ENCODE data around the gene DDX24.

DDX24 gene

DNA sequence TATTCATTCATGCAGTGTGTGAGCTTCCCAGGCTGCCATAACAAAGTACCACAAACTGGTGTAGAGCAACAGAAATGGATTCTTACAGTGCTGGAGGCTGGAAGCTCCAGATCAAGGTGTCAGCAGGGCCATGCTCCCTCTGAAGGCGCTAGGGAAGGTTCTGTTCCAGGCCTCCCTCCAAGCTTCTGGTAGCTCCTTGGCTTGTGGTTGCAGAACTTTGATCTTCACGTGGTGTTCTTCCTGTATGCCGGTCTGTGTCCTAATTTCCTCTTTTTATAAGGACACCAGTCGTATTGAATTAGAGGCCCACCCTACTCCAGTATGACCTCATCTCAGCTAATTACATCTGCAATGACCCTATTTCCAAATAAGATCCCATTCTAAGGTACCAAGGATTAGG lies 51.7 kb downstream of the DDX24 start:
- DNase-seq = peak; percentile 48

- DNase-seq = no peak
Measured at GRCh38 chr14:94028450-94028826, 52.6 kb downstream of the DDX24 start.

DNA sequence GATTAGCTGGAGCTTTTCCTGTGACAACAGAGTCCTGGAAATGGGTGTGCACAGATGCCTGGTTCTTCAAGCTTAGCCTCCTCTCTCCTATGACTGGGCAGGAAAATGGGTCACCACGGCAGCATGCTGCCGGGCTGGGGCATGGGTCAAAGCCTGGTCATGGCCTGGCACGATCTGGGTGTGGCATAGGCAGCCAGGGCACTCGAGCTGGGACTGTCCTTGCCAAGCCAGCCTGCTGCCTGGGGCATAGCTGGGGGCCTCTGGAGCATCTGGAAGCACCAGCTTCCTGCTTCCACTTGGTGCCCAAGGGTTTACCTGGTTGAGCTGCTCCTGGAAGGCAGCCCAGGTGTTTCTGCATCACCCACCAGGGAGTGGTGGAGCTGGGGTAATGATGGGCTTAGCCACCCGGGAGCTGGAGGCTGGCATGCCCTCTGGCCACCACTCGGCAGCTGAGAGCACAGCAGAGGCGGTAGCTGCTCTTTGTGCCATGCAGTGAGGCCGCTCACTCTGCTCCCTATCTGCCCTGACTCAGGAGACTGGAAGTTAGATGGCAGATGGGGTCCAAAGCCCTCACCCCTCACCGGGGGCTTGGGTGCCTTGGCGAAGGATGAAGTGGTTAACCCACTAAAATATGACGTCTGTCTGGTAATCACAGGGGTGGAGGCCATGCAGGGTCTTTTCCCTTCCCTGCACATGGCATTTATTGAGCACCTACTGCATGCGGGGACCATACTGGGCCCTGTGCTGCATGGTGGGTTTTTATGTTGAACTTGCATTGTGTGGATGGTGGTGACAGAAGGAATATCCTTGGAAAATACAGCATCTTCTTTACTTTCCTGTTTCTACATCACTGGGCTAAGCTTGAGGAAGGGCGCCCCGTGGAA lies 53.2 kb downstream of the DDX24 start:
- DNase-seq = no peak

DNA sequence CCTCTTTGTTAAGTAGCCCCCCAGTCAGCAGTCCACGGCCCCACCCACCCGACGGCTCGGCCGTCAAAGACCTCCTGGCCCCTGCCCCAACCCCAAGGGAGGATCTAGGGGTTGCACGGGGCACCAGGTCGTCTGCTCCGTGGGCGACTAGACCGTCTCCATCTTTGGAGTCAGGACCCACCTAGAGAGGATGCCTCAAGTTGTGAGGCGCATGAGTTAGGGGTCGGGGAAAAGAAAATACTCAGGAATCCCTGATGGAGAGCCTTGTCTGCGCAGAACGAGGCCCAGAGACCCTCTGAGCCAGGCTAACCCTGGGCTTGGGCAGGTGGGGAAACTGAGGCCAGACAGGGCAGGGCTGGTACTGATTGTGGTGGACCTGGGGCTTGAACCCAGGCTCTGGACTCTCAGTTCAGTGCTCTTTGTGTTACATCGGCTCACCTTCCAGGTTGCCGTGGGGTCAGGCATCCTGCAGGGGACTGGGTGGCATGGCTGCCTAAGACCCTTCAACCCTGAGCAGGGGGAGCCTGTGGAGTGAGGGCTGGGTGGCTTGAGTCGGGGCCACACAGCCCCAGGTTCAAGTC lies 54.0 kb downstream of the DDX24 start:
- DNase-seq = no peak

- DNase-seq = peak; percentile 47
Measured at GRCh38 chr14:94026173-94026888, 54.7 kb downstream of the DDX24 start, which contains the start of gene OTUB2. OTUB2 (plus strand) TSS chr14:94026340; CDS start chr14:94026538, 198 bp downstream.

GRCh38 chr14:94025720-94026119 lies 55.3 kb downstream of the DDX24 start:
- DNase-seq = no peak

- DNase-seq = no peak
Measured at GRCh38 chr14:94024549-94024948, 56.5 kb downstream of the DDX24 start.

DNA sequence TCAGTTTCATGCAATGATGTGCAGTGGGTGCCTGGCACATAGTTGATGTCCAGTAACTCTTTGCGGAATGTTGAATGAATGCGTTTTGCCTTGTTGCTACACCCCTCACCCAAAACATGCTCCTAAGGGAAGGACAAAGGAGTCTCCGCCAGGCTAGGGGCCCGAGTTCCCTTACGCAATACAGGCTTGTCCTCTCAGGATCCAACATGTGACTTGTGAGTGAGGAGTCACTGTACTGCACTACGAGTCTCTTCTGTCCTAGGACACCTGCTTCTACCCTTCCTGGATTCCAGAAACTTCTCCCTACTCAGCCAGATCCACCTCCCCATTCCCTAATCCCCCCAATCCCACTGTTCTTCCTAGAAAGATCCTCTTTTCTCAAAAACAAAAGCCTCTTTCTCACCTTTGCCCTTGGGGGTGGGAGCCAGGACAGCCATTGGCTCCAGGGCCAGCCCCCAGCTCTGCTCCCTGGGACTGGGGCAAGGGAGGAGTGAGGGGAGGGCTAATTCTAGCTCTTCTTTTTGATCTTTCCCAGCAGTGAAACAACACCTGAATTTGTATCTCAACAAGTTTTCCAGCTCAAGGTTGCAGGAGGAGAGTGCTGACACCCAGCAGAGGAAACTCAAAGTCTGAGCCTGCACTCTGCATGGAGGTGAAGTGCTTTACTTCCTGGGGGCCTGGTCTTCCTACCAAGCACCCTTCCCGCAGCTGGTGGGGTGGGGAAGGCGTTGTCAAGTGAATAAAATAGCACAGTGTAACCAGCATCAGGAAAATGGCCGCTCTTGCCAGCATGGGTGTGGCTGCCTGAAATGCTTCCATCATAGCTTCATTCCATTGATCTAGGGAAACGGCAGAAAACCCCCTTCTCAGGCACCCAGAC lies 58.2 kb downstream of the DDX24 start:
- no peak for DNase-seq

DNA sequence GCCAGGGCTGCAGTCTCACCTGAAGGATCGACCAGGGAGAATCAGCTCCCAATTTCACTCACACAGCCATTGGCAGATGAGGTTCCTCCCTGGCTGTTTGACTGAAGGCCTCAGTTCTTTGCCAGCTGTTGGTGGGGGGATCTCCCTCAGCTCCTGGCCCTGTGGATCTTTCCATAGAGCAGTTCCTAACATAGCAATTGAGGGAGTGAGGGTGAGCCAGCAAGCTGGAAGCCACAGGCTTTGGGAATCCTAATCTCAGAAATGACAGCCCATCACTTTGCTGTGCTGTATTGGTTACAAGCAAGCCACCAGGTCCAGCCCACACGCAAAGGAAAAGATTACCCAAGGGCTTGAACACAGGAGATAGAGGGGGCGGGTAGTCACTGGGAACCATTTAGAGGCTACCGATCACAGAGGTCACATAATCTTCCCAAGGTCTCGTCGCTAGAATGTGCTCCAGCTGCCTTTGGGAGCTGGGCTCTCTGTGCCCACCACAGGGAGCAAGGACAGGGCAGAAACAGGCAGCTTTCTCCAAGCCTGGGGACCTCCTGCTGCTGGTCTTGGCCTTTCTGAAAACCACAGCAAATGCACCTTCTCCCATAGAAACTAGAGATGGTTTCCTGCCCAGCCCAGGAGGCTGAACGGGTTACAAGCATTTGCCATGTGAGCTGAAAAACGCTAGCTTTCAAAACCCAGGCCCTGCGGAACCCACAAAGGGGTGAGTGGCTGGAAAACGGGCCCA lies 59.4 kb downstream of the DDX24 start:
- no peak for DNase-seq

GRCh38 chr14:94021001-94021400 lies 60.0 kb downstream of the DDX24 start:
- DNase-seq = no peak

- no peak for DNase-seq
Measured at GRCh38 chr14:94020267-94020666, 60.7 kb downstream of the DDX24 start.

DNA sequence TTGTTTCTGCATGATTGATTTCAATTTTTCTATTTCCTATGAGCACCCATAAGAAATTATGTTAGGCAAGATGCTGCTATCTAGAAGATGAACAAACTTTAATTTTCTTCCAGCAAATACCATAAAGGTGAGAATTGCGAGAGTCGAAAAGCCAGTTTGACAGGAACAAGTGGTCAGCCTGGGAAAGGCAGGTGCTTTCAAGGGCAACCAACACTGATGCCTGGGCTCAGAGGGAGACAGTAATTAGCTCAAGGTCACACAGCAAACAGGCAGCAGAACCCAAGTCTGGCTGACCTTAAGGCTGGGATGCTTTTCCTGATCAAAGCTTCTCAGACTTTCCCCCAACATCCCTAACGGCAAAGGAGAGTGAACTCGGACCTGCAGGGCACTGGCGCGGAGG lies 61.7 kb downstream of the DDX24 start:
- DNase-seq = no peak

DNA sequence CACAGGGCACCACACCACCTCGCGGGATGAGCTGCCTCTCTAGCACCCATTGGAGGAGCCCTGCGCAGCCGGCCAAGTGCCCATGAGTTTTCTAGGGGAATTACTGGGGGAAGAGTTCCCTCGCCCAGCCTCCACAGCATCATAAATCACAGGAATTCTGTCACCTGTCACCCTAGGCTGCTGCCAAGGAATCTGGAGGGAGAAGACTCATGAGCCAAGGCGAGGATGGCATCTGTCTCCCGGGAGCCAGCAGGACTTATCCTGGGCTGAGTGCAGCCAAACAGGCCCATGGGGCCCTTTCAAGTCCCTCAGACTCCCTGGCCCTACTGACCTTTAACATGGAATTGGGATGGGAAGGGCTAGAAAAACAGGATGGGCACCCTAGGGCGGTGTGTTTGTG lies 62.7 kb downstream of the DDX24 start:
- no peak for DNase-seq

- no peak for DNase-seq
Measured at GRCh38 chr14:94016446-94016976, 64.5 kb downstream of the DDX24 start.

DNA sequence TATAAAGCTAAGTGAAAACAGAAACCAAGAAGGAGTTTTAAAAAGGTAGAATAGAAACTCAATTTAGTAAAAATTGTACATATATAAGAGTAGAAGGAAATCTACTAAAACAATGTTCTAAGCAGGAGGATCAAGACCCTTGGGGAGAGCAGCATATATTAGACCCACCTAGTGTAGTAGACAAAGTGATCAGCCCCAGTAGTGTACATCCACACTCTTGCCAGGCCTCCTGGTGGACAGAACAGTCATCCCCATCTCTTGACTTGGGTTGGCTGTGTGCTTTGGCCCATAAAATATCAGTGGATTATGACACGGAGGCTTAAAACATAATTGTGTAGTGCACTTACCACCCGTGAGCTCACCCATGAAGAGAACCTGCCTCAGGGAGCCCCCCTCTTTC lies 65.8 kb downstream of the DDX24 start:
- no peak for DNase-seq

GRCh38 chr14:94014382-94014781 lies 66.6 kb downstream of the DDX24 start:
- DNase-seq = no peak

DNA sequence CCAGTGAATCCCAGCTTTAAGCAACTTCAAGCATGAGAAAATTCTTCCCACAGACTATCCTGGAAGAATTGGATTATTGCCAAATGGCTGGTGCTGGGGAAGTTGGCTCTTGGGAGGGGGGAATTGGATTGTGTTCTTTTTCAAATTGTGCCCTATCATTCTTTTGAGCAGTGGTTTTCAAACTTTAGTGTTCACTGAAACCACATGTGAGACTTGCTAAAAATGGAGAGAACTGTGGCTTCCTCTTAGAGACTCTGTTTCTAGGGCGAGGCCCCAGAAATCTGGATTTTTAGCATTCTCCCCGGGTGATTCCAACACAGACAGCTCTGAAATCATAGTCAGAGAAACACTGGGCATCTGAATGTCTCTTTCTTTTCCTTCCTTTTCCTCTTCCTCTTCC lies 69.2 kb downstream of the DDX24 start:
- no peak for DNase-seq

DNA sequence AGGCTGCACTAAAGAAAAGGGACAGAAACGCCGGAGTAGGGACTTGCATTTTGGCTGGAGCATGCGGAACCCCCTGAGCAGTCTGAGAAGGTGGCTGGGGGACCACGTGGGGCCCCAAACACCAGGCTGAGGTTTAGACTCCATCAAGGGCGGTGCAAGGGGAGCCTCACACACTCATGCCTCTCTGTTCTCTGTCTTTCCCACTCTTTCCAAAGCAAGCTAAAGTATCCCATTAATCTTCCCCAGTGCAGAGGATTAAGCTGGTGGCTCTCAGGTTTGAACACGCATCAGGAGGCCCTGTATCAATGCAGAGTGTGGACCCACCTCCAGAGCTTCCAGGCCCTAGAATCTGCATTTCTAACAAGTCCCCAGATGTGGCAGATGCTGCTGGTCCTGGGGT lies 70.4 kb downstream of the DDX24 start:
- DNase-seq = no peak

DNA sequence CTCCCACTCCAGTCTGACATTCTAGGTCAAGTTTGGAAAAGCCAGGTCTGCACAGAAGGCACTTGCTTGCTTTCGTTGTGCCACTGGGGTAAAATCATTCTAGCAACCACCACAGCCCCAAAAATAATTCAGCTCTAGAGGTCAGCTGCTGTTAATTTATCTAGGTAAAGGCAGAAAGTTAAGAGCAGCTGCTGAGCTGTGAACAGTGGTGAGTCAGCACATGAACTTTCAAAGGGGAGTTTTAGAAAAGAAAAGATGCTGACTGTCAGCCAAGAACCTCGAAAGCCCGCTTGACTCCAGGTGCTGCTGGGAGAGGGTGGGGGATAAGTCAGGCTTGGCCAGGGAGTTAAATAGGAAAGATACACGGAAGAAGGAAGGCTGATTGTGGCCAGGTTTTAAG lies 71.2 kb downstream of the DDX24 start:
- no peak for DNase-seq

DNA sequence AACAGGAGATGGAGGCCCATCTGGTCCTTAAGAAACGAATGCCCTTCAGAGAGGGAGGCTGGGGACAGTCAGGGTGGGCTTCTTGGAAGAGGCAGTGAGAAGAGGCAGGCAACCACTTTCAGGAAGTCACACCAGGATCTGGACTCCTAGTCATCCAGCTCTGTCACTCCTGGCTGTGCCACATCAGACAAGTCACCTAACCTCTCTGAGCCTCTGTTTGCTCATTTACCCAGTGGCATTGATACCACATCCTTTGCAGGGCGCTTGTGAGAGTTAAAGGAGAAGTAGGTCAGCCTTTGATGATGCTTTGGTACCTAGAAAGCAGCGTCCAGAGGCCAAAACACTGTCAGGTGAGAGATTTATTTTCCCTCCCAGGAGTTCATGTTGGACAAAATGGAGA lies 72.8 kb downstream of the DDX24 start:
- no peak for DNase-seq

- no peak for DNase-seq
Measured at GRCh38 chr14:94005324-94006073, 75.5 kb downstream of the DDX24 start.

All from GF-D8 (cell line).